KBM-7 (cell line): ENCODE measurements around the gene SMG6.

ENCODE experiments used
- DNase-seq: peaks from one replicate; pipeline ENCODE4 v3.0.0-alpha.2; 2015
- in situ Hi-C: fragments of 300-500 bp; cut with MboI; formaldehyde crosslinking; loops from 2 replicates; pipeline ENCODE4 v1.14.3; 2020; ENCODE audit warnings: low sequenced_read_pairs, low pct_unique_long_range_greater_than_20kb, mixed read lengths

Gene SMG6

GRCh38 chr17:2101448-2102257 lies 201.9 kb downstream of the SMG6 start:
- DNase-seq, result peak; percentile 94
- in situ Hi-C loops, result no loop called here

GRCh38 chr17:2095536-2095910 lies 208.1 kb downstream of the SMG6 start:
- no peak for DNase-seq
- in situ Hi-C loops, result no loop called here

- DNase-seq, result peak; percentile 23
- in situ Hi-C loops, result no loop called here
Measured at GRCh38 chr17:2094891-2095535, 208.6 kb downstream of the SMG6 start.

GRCh38 chr17:2093349-2093748 lies 210.2 kb downstream of the SMG6 start:
- in situ Hi-C loops, result no loop called here
- no peak for DNase-seq

GRCh38 chr17:2092253-2092652 lies 211.3 kb downstream of the SMG6 start:
- DNase-seq, result no peak
- in situ Hi-C loops, result no loop called here

DNA sequence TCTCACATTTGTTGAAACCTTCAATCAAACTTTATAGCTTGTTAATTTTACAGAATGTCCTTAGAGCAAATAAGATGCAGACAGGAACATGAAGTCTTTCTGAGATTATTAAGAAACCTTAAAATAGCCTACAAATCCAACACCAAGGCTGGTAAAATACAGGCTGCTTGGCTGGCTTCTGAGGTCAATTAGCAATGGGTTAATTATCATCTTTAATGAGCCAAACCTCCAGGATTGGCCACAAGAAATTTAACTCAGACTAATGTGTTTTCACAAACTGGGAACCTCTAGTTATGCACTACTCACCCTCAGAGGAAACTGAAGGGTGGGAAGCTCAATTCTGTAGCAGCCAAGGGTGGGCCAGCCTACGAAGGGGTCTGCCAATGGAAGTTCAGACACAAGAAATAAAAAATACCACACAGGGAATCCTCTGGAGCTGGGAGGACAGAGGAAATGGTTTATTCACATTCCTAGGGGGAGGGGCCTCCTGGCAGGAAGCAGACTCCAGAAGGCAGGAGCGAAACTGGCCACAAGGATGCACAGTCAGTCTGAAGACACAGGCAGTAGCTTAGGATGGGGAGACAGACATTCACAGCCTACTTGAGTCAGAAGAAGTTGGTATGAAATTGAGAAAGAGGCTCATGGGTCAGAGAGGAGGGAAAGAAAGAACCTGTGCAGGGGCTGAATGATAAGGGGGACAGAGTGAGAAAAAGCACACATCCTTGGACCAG lies 212.6 kb downstream of the SMG6 start:
- in situ Hi-C loops, result no loop called here

DNA sequence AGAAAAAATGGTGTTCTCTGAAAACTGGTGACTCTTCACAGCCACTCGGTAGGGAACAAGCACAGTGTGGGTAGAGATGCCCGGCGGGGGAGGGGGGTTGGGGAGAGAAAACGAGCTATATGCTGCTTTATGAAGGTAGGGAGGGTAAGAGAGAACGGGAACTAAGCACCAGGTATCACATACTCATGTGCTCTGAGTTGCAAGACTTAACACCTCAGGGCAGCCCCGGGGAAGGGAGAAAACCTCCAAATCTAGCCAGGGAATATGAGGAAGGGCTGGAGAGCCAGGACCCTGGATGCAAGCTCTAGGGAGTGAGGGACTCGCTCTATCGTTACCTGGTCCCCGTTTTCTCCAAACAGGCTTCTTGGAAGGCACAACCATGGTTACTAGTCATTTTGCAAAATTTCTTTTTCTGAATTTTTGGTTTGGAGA lies 213.4 kb downstream of the SMG6 start:
- in situ Hi-C loops, result no loop called here
- no peak for DNase-seq

More for the DNA sequence above, 212.6 kb downstream of the SMG6 start:
- DNase-seq, result no peak

DNA sequence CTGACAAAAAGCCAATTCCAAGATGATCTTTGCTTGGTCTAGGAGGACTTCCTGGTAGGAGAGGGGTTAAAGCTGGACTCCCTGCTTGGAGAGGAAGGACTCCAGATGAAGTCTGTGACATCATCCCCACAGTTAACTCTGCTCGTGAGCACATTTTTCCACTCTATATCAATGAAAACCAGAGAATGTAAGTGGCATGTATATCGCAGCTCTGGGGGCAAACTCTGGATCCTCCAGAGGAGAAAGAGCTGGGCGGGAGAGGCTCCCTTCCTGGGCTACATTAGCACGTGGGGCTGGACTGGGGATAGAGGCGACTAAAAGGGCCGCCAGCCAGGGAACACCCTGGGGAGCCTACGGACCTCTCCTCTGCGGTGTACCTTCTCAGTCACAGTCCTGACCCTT lies 214.6 kb downstream of the SMG6 start:
- DNase-seq, result no peak
- in situ Hi-C loops, result no loop called here

- DNase-seq, result peak; percentile 96
- in situ Hi-C loops, result no loop called here
Measured at GRCh38 chr17:2087597-2088211, 215.9 kb downstream of the SMG6 start.

DNA sequence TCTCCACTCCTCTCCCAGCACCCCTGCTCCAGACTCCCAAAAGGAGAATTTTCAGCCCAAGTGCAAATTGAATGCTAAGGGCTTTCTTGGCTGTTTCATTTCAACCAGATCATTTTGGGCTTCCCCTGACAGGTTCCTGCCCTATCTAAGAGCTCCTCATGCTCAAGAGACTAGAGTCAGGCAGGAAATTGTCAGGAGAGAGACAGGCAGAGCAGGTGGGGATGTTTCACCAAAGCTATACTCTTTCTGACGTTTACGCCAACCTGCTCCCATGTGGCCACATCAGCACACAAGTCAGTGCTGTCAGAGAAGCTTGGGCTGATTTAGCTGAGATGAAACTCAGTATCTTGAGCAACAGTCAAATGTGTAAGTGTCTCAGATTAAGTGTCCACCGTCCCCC lies 217.3 kb downstream of the SMG6 start:
- no peak for DNase-seq
- in situ Hi-C loops, result no loop called here

- no peak for DNase-seq
- in situ Hi-C loops, result no loop called here
Measured at GRCh38 chr17:2085648-2085949, 218.0 kb downstream of the SMG6 start.

GRCh38 chr17:2084766-2085647 lies 218.6 kb downstream of the SMG6 start:
- no peak for DNase-seq
- in situ Hi-C loops, result no loop called here

DNA sequence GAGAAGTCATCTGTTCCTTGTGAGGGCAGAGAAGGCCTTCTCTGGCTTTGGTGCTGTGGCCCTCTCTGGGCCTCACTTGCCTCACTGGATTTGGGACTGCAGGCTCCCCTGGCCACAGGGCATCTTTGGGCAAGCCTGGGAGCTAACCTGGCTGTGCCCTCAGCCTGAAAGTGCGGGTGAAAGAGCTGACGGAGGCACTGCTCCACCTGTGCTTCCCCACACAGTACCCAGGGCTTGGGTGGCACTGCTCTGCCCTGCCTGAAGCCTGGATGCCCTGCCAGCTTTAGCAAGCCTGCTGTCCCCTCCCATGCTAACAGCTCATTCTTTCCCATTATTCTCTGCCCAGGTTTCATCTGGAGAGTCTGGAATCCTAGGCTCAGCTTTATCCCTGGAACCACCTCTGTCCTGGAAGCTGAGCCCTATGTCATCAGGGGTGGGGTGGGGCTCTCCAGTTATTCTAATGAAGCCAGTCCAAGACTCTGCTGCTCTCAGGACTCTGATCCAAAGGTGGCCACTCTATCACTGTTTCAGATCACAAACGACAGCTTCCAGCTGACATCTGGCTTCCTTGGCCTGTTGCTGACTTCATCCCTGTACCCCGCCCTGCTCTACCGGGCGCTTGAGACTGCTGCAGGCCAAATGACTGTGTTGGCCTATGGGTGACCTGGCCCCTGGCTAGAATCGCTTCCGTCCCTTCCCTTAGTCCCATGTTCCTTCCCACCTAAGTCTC lies 219.4 kb downstream of the SMG6 start:
- no peak for DNase-seq
- in situ Hi-C loops, result no loop called here

DNA sequence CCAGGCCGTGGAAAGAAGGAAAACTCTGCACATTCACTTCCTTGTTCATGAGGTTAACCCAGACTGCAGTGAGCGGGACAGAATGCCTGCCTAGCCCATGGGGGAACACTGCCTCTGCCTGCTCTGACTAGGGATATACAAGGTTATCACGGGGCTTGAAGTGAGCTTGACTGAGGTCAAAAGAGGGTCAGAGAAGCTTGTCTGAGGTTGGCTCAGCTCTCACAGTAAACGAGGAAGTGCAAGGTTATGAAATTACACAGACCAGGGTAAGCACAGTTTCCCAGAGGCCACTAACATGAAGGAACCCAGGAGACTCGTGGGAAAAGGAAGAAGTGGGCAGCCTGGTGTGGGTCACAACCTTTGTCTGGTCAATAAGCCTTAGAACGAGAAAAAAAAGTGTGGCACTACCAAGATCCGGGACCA lies 220.0 kb downstream of the SMG6 start:
- peak; percentile 51 for DNase-seq
- in situ Hi-C loops, result no loop called here

DNA sequence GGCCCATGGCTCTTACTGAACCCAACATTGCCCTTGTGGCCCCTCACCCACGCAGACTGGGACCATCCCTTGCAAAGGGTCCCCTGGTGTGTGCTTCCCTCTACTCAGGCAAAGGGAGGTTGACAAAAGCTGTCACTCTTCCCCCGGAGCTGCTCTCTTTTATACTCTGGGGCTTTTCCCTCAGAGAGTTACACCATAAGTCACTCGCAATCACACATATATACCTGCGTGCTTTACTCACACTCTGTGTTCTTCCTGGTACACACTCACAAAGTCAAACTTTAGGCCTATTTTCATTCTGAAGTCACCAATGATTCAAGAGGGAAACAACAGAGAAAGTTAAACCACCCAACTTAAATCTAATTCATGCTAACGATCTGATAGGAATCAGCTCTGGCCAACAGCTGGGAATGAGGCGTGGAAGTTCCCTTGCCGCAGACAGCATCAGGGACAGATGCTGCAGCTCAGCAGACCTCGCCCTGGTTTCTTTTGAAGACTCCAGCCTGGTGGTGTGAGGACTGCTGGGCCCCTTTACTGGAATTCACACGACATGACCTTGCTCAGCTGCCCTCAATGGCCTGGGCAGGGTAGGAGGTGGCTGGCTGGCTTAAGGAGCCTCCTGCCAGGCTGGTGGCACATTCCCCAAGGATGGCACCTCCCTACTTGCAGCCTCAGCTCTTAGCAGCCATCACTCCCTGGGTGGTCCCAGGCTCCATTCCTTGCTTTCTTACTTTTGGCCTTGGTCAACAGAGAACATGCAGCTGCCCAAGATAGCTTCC lies 221.4 kb downstream of the SMG6 start:
- in situ Hi-C loops, result no loop called here
- no peak for DNase-seq

DNA sequence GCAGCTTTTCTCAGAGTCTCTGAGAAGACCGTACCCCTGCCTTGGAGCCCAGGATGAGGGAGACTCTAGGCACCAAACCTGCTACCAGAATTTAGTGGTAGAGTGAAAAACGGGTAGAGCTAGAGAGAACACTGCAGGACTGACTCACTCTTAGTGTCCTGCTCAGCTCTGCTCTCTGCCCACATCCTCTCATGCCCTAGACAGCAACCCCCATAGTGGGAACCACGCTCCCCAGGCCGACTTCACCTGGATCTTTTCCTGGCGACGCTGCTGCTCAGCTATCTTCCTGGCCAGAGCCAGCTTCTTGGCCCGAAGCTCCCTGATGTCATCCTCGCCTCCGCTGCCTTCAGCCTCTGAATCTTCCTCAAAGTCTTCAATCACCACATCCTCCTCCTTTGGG lies 222.0 kb downstream of the SMG6 start:
- in situ Hi-C loops, result no loop called here
- DNase-seq, result no peak

- in situ Hi-C loops, result no loop called here
- no peak for DNase-seq
Measured at GRCh38 chr17:2077040-2077439, 226.5 kb downstream of the SMG6 start.
